ENCODE results near the gene SLC26A6.

Gene SLC26A6

DNA sequence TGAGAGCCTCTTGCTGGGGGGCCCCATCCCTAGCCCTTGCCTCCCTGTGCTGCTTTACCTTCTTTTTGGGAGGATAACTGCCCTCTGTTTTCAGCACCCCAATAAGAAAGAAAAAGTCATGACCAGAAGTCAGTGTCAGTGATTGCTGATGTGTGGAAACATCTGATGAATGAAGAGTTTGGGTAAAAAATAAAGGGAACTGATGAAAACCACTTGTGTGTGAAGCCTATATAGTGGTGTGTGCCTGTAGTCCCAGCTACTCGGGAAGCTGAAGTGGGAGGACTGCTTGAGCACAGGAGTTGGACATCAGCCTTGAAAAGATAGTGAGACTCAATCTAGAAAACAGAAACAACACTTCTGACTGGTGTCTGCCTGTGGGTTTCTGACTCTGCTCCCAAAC, 37.3 kb upstream of the SLC26A6 start:
- no peak for DNase-seq (ENCODE audit: extremely low spot score)
- ChIA-PET POLR2A (no interaction called here), CTCF (interaction anchor here (1.7 to 4.6 kb wide), 3 partner anchors 12 to 68 kb away, joined by 3 to 14 read pairs (median 14); partner anchors contain the start of gene NCKIPSD)
- TF ChIP-seq, protein P1, sequence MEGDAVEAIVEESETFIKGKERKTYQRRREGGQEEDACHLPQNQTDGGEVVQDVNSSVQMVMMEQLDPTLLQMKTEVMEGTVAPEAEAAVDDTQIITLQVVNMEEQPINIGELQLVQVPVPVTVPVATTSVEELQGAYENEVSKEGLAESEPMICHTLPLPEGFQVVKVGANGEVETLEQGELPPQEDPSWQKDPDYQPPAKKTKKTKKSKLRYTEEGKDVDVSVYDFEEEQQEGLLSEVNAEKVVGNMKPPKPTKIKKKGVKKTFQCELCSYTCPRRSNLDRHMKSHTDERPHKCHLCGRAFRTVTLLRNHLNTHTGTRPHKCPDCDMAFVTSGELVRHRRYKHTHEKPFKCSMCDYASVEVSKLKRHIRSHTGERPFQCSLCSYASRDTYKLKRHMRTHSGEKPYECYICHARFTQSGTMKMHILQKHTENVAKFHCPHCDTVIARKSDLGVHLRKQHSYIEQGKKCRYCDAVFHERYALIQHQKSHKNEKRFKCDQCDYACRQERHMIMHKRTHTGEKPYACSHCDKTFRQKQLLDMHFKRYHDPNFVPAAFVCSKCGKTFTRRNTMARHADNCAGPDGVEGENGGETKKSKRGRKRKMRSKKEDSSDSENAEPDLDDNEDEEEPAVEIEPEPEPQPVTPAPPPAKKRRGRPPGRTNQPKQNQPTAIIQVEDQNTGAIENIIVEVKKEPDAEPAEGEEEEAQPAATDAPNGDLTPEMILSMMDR (IDR thresholded peaks at IDR 0.05; ENCODE audit: control extremely low read depth, extremely low read depth, low read depth, missing control alignments), result no peak

DNA sequence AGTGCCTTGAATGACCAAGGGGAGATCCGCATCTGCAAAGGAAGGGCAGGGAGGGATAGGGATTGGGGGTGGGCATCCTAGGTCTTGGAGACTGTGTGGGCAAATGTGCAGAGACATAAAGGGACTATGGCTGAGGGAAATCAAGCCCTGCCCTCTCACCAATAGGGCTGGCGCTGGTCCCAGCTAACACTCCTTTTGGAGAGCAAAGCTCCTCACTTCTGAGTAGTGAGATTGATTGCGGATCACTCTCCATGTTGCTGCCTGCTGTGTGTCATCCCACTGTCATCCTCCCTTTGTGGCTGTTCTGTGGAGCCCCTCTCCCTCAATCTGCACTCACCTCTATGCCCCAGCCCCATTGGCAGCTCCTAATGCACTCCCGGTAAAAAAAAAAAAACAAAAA, 29.7 kb upstream of the SLC26A6 start:
- ChIA-PET CTCF (interaction anchor here (0.8 to 5.3 kb wide), 12 partner anchors 9 to 264 kb away, joined by 3 to 28 read pairs (median 5); partner anchors contain the start of genes NCKIPSD and SLC26A6), POLR2A (interaction anchor here (0.6 kb wide), 1 partner anchor 11 kb away, joined by 3 read pairs; no protein-coding TSS in a partner anchor)
- no peak for DNase-seq (ENCODE audit: extremely low spot score)
- TF ChIP-seq, protein P1 (IDR thresholded peaks at IDR 0.05; ENCODE audit: control extremely low read depth, extremely low read depth, low read depth, missing control alignments), result no peak

DNA sequence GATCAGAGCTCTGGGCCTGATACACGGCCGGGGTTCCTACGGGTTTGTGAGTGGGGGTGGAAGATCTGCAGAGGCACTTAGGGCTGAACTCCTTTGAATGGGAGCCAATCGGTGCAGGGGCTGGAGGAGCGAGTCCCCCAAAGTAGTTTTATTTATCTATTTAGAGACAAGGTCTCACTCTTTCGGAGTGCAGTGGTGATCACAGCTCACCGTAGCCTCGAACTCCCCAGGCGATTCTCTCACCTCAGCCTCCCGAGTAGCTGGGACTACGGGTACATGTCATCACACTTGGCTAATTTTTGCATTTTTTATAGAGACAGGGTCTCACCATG, 29.0 kb upstream of the SLC26A6 start:
- CTCF ChIA-PET, result interaction anchor here (0.6 to 5.3 kb wide), 17 partner anchors 8 to 263 kb away, joined by 3 to 28 read pairs (median 4); partner anchors contain the start of genes NCKIPSD and SLC26A6
- no peak for DNase-seq (ENCODE audit: extremely low spot score)
- TF ChIP-seq, protein P1 (IDR thresholded peaks at IDR 0.05; ENCODE audit: control extremely low read depth, extremely low read depth, low read depth, missing control alignments), result no peak
- POLR2A ChIA-PET, result interaction anchor here (0.5 to 0.6 kb wide), 2 partner anchors 11 to 121 kb away, joined by 3 read pairs; no protein-coding TSS in a partner anchor

DNA sequence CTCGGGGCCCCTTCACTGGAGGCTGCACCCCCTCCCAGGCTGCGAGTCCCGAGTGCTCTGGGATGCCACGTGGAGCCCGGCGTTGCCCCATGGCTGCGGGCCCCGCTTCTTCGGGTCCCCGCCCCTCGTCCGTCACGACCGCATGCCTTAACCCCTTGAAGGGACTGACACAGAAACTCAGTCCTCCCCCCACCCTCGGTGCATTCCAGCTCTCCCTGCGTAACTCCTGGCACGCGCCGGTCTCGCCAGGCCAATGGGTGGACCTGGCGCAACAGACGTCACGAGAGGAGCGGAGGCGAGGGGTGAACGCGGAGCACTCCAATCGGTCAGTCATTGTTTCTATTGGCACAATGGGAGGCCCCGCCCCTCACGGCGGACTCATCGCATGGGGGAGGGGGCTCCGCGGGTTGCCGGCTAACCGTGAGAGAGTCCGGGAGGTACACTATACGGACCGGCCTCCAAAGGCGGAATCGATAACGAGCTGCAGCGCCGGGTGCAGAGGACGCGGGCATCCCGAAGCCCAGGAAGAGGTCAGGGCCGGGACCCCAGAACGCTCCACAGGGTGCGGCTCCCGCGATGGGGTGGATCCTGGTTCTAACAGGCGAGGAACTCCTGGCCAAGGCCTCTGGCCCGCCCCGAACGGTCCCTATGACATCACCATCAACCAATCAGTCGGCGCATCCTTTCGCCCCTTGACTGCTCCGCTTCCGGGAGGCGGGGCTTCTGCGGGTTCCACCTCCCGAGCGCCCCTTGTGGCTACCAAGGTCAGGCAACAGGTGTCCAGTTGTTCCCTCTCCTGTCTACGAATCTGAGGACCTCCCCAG, 28.4 kb upstream of the SLC26A6 start:
- TF ChIP-seq, protein P1 (IDR thresholded peaks at IDR 0.05; ENCODE audit: control extremely low read depth, extremely low read depth, low read depth, missing control alignments), result peak; percentile 86
- peak; percentile 100 for DNase-seq (ENCODE audit: extremely low spot score)
- POLR2A ChIA-PET, result interaction anchor here (0.5 to 0.6 kb wide), 2 partner anchors 11 to 121 kb away, joined by 3 read pairs; no protein-coding TSS in a partner anchor
- CTCF ChIA-PET, result interaction anchor here (0.6 to 5.3 kb wide), 16 partner anchors 10 to 263 kb away, joined by 3 to 28 read pairs (median 4); partner anchors contain the start of genes NCKIPSD and SLC26A6

DNA sequence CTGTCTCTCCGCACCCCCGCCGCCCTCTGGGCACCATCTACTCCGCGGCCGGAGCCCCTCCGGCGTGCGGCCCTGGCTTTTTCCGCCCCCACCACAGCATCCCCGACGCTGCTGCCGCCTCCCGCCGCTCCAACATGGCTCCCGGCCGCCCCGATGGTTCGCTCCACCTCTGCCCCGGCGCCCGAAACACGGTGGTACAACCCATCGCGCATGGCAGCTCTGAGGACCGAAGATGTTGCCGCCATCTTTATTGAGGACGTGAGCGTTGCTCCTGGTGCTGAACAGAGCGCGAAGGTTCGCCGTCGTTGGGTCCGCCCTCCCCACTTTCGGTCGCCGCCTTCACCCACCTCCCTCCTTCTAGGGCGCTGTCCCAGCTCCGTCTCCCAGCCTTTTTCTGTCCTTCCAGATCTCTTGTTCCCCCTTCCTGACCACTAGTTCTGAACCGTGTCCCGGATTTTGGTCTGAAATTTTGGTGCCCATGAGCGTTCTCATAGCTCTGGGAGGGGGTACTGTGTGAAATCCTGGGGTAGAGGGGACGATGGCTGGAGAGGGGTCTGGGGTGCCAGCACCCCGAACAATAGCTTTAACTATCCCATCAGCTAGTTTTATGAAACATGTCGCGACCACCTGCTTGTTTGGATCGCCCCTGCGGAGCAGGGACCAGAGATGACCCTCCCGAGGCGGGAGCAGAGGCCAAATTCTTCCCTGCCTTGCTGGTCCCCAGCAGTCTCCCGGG, 27.7 kb upstream of the SLC26A6 start, which contains the start of gene CELSR3:
CELSR3 (minus strand) TSS at position 134 of the 736 bp plus-strand sequence. CDS start 252 bp downstream, outside the sequence.
- DNase-seq (ENCODE audit: extremely low spot score), result peak; percentile 68
- POLR2A ChIA-PET, result no interaction called here
- TF ChIP-seq, protein P1 (IDR thresholded peaks at IDR 0.05; ENCODE audit: control extremely low read depth, extremely low read depth, low read depth, missing control alignments), result no peak
- CTCF ChIA-PET, result interaction anchor here (1.2 to 5.3 kb wide), 8 partner anchors 10 to 105 kb away, joined by 3 to 28 read pairs (median 6); partner anchors contain the start of gene SLC26A6
